GM12875 (cell line): Measurements from ENCODE around the gene PSMC3.

Source experiments
- H3K4me3 ChIP-seq: one replicate; pipeline ENCODE4 v1.5.1; 2011; ENCODE audit warnings: low read depth, low read length, control low read depth
- CTCF ChIP-seq: IDR thresholded peaks from 2 replicates; pipeline ENCODE4 v1.5.1; 2011; ENCODE audit warnings: low read depth, mild to moderate bottlenecking, control low read depth, inconsistent platforms, low read length, moderate library complexity, borderline replicate concordance; ENCODE audit not compliant: insufficient read depth

PSMC3 gene

DNA sequence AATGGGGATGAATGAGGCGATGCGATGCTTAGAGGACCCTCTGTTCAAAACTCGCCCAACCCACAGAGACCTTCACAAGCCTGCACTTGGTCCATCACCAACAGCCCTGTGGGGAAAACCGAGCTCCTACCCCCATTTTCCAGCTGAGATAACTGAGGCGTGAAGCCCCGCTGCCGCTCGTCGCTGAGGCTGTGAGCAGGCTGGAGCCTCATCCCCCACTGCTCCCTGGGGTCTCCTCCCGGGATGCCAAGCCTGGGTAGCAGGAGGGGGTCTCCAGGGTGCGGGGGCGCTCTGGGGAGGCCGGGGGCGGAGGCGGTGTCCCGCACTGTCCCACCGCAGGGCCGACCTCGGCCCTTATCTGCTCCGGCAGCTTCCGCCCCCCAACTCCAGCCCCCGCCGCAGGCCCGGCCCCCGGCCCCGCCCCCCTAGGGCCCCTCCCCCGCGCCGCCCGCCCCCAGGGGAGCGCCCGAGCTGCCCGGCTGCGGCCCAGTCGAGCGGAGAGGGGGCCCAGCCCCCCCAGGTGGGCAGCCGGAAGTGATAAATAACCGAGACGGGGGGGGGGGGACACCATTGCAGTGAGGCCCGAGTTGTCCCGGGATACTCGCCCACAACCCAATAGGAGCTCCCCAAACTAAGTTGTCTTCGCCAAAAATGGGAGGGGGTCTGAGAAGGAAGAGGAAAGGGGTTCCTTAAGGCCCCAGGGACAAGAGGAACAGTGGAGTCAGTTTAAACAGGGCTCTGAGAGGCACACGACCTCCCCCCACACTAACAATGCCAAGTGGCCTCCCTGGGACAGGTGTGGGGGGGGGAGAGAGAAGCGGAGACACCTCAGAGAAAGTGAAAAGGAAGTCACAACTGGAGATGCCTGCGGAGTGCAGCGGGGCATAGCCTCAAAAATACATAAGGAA lies 26.1 kb downstream of the PSMC3 start:
- TF ChIP-seq CTCF, result no peak
- H3K4me3 ChIP-seq, result peak overlapping the region; percentile 46

DNA sequence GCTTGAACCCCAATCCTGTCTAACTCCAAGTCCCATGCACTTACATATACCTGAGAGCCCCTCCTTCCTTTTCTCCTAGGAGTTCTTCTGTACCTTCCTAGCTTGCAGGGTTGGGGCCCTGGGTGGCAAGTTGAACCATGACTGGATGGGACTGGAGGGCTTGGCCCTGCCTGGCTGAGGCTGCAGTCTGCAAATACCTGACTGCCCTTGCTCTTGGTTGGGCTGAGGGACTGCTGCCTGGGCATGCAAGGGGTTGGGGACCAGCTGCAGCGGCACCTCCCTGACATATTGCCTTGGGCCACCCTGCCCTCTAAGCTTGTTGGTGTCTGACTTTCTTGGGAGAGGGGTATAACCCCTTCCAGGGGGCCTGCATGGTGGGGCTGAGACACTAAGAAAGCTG lies 27.7 kb downstream of the PSMC3 start:
- no peak for TF ChIP-seq CTCF
- H3K4me3 ChIP-seq, result no peak overlapping the region

DNA sequence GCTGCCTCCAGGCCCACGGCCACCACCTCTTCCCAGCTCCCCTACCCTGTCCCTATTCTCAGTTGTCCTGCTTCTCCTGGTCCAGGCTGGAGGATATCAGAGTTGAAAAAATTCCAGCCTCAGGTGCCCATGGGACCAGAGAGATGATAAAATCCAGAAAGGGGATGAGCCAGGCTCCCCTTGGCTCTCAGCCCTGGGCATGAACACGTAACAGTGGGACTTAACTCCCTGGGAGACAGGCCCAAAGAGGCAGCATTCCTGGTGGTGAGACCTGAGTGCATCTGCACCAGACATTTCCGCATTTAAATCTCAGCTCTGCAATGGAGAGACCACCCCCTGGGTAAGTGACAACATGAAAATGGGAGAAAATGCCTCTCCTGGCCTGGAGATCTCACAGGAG lies 28.2 kb downstream of the PSMC3 start:
- no peak overlapping the region for H3K4me3 ChIP-seq
- TF ChIP-seq CTCF, result no peak

- no peak for TF ChIP-seq CTCF
These were observed 30.3 kb downstream of the PSMC3 start for GRCh38 chr11:47396049-47396320.

GRCh38 chr11:47395223-47396048 lies 30.8 kb downstream of the PSMC3 start:
- H3K4me3 ChIP-seq, result no peak overlapping the region
- TF ChIP-seq CTCF, result no peak

More at GRCh38 chr11:47396049-47396320, 30.3 kb downstream of the PSMC3 start:
- H3K4me3 ChIP-seq, result no peak overlapping the region

GRCh38 chr11:47394322-47395222 lies 31.7 kb downstream of the PSMC3 start:
- peak overlapping the region; percentile 33 for H3K4me3 ChIP-seq

More at GRCh38 chr11:47394322-47395222, 31.7 kb downstream of the PSMC3 start:
- TF ChIP-seq CTCF, result no peak
